ENCODE results near the gene SIX2.
A peak's percentile ranks its signal among the peaks of the same experiment; 100 is the strongest.

The SIX2 gene

DNA sequence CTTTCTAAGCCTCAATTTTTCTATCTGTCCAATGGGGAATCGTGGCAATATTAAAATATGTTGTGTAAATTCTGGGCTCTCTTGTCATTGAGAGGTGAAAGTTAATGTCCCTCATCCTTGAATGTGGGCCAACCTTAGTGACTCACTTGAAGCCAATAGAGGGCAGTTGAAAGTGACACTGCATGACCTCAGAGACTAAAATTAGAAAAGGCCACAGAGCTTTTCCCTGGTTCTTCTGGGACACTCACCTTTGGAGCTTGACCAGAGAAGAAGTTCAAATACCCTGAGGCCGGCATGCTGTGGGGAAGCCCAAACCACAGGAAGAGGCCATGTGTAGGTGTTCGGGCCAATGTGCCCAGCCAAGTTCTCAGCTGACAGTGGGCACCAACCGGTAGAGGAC, 24.1 kb upstream of the SIX2 start:
- no peak for DNase-seq (ENCODE audit: low read depth)
- TF ChIP-seq, protein P1, sequence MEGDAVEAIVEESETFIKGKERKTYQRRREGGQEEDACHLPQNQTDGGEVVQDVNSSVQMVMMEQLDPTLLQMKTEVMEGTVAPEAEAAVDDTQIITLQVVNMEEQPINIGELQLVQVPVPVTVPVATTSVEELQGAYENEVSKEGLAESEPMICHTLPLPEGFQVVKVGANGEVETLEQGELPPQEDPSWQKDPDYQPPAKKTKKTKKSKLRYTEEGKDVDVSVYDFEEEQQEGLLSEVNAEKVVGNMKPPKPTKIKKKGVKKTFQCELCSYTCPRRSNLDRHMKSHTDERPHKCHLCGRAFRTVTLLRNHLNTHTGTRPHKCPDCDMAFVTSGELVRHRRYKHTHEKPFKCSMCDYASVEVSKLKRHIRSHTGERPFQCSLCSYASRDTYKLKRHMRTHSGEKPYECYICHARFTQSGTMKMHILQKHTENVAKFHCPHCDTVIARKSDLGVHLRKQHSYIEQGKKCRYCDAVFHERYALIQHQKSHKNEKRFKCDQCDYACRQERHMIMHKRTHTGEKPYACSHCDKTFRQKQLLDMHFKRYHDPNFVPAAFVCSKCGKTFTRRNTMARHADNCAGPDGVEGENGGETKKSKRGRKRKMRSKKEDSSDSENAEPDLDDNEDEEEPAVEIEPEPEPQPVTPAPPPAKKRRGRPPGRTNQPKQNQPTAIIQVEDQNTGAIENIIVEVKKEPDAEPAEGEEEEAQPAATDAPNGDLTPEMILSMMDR (IDR thresholded peaks at IDR 0.05; ENCODE audit: control insufficient read depth, extremely low read depth, insufficient read depth), result no peak
- H3K4me3 ChIP-seq (ENCODE audit: low read depth, low read length), result no peak overlapping the region

DNA sequence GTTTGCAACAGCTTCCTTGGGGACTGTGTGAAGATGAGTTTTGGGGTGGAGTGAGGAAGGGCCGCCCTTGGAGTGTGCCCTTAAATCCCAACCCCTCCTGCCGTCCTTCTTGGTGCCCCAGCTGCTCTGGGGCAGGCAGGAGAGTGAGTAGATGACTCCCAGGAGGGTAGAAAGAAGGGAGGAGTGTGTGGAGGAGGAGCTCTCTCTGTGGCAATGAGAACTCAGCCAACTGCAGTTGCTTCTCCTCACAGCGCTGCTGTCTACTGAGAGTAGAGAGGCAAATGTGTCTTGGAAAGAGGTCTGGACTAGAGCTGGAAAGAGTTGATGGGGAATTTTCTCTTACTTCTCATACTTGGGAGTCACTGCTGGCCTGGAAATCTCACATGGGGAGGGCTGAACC, 21.8 kb upstream of the SIX2 start:
- no peak overlapping the region for H3K4me3 ChIP-seq (ENCODE audit: low read depth, low read length)
- no peak for DNase-seq (ENCODE audit: low read depth)
- TF ChIP-seq, protein P1 (IDR thresholded peaks at IDR 0.05; ENCODE audit: control insufficient read depth, extremely low read depth, insufficient read depth), result no peak

DNA sequence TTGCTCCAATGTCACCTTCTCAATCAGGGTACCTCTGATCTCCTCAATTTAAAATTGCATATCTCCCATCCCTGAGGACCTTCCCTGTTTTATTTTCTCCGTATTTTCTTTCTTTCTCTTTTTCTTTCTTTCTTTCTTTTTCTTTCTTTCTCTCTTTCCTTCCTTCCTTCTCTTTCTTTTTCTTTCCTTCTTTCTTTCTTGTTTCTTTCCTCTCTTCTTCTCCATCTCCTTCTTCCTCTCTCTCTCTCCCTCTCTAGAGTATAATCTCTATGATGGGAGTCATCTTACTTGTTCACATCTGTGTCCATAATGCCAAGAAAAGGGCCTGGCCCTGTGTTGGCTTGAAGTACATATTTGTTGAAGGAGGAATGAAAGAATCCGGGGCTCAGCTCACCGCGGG, 21.3 kb upstream of the SIX2 start:
- no peak for DNase-seq (ENCODE audit: low read depth)
- TF ChIP-seq, protein P1 (IDR thresholded peaks at IDR 0.05; ENCODE audit: control insufficient read depth, extremely low read depth, insufficient read depth), result no peak

DNA sequence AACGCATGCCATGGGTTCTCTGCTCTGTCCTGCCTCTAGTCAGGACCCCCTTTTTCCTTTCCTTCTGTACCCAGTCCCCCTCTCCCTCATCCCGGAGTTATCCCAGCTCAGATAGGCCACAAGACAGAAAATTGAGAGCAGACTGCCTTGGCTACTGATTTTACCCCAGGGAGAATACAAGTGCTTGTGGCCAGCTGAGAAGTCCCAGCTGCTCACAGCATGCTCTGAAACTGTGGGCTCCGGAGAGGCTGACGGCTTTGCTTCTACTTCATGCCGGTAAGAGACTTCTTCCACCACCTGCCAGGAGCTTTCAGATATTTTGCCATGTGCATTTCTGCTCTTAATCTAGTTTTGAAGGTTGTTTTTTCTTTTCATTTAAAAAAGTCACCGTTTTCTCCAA, 20.0 kb upstream of the SIX2 start:
- DNase-seq (ENCODE audit: low read depth), result no peak
- TF ChIP-seq, protein P1 (IDR thresholded peaks at IDR 0.05; ENCODE audit: control insufficient read depth, extremely low read depth, insufficient read depth), result no peak
- H3K4me3 ChIP-seq (ENCODE audit: low read depth, low read length), result no peak overlapping the region

More for the DNA sequence above, 21.3 kb upstream of the SIX2 start:
- H3K4me3 ChIP-seq (ENCODE audit: low read depth, low read length), result no peak overlapping the region

DNA sequence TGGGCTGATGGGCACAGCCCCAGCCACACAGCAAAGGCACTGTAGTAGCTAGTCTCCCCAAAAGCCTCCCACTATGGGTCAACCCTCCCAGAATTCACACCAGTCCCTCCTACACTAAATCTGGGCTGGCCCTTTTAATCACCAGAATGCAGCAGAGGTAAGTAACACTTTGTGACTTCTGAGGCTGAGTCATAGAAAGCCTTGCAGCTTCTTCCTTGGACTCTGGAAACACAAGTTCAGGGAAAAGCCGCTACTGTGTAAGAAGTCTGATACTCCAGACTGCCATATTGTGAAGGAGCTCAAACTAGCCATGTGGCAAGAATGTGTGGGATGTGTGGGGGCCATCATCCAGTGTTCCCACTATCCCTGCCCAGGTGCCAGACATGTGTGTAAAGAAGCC, 19.0 kb upstream of the SIX2 start:
- TF ChIP-seq, protein P1 (IDR thresholded peaks at IDR 0.05; ENCODE audit: control insufficient read depth, extremely low read depth, insufficient read depth), result no peak
- H3K4me3 ChIP-seq (ENCODE audit: low read depth, low read length), result no peak overlapping the region
- no peak for DNase-seq (ENCODE audit: low read depth)

DNA sequence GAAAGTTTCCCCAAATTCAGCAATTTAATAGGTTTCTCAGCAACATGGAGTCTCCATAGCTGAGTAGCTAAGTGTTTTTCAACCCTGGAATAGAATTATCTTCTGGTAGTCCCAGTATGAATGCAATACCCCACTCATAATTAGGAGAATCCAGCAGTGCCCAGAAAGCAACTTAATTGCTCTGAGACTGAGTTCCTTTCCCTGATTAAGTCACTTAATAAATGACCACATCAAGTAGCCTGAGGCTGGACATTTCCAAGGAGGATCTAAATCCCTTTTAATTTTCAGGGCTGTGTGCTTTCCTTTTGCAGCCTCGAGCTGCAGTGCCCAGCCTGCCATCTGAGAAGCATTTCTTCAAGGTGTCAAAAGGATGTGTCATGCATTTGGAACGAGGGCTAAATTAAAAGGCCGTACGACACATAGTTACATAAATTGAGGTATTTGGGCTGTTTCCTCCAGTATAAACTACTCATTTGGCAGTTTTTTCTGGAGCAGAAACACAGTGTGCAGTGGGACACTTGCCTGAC, 17.7 kb upstream of the SIX2 start:
- no peak overlapping the region for H3K4me3 ChIP-seq (ENCODE audit: low read depth, low read length)
- TF ChIP-seq, protein P1 (IDR thresholded peaks at IDR 0.05; ENCODE audit: control insufficient read depth, extremely low read depth, insufficient read depth), result no peak
- no peak for DNase-seq (ENCODE audit: low read depth)

DNA sequence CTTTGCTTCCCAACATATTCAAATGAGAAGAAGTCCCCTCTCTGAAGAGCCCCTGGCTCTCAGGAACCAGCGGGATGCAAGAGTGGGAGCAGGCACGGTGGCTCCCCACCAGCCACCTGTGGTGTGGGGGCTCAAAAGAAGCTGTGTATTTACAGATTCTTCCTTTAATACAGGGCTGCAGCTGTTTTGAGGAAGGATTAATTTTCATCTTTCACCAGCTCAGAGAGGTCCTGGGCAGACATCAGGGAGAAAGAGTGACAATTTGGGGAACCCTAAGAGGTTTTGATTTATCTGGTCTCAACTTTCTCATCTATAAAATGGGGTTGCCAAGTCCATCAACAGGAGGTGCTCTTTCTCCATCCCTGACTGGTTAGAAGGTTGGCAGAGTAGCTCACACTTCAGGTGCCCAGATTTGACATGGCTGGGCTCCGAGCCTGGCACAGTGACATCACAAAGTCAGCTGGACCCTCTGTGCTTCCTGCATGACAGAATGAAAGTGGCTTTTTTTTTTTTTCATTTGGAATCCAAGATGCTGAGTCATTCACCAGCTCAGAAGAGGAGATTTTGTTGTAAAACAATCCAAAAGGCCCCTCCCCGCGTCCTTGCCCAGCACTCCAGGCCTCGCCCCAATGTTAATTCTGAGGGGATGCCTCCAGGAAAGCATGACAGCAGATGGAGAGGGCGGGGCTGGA, 15.5 kb upstream of the SIX2 start:
- DNase-seq (ENCODE audit: low read depth), result peak; percentile 61
- TF ChIP-seq, protein P1 (IDR thresholded peaks at IDR 0.05; ENCODE audit: control insufficient read depth, extremely low read depth, insufficient read depth), result peak; percentile 49
- H3K4me3 ChIP-seq (ENCODE audit: low read depth, low read length), result no peak overlapping the region

All from LNCaP clone FGC (cell line).